Measurements from ENCODE around the gene RNF220. TPM values are rescaled to one million over a fixed set of nuclear protein-coding genes. Genes with fewer than 3 reads are reported as not detected.

RNF220 gene
- total and polyA plus RNA-seq, 10 donors = 59.0 to 126 (median 71.7) TPM

DNA sequence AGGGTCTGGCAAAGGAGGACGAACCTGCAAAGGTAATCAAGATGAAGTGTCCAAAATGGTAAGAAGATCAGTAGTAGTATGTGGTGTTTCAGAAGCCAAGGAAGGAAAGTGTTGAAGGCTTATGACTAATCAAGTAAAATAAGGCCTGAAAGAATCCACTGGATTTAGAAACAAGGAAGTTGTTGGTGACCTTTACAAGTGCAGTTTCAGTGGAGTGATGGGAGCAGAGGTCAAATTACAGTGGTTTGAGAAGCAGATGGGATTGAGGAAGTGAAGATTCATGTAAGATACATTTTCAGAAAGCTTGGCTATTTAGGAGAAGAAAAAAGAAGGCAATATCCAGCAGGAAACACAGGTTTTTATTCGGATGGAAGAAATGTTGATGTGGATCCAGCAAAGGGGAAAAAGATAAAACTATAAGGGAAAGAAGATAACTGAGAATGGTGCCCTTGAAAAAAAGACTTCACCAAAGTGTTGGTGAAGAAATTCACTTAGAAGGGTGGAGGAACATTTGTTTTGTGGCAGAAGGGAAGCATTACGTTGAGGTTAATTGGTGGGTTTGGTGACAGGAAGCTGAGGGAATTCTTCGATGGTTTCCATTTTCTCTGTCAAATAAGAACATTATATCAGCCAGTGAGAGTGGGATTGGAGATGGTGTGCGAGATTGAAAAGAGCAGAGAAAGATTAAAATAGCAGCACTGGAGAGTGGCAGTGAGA lies 271.6 kb downstream of the RNF220 start:
- Histone ChIP-seq H3K36me3 (no peaks in the 10 kb centered on the region), H3K4me1 (peaks cover 25 to 61% (median 52%) of the 10 kb centered on the region in 6 donors), H3K27ac (peak overlapping the region; percentile 50 to 98 (median 78)), H3K27me3 (replicated peaks in 1 of 7) (no peaks in the 10 kb centered on the region), H3K9me3 (no peaks in the 10 kb centered on the region), H3K4me3 (peak overlapping the region in 1 of 8 donors; percentile 4)
- DNase-seq = no peak
- intact Hi-C loops (cut with DNase I; ENCODE audit: low total_unique reads) = no loop called here
- TF ChIP-seq, protein P1, sequence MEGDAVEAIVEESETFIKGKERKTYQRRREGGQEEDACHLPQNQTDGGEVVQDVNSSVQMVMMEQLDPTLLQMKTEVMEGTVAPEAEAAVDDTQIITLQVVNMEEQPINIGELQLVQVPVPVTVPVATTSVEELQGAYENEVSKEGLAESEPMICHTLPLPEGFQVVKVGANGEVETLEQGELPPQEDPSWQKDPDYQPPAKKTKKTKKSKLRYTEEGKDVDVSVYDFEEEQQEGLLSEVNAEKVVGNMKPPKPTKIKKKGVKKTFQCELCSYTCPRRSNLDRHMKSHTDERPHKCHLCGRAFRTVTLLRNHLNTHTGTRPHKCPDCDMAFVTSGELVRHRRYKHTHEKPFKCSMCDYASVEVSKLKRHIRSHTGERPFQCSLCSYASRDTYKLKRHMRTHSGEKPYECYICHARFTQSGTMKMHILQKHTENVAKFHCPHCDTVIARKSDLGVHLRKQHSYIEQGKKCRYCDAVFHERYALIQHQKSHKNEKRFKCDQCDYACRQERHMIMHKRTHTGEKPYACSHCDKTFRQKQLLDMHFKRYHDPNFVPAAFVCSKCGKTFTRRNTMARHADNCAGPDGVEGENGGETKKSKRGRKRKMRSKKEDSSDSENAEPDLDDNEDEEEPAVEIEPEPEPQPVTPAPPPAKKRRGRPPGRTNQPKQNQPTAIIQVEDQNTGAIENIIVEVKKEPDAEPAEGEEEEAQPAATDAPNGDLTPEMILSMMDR (IDR thresholded peaks at IDR 0.05 in 8 of 11, conservative IDR thresholded peaks at IDR 0.05 in 3 of 11) = no peak
- TF ChIP-seq POLR2A (IDR thresholded peaks at IDR 0.05) = no peak
- TF ChIP-seq POLR2AphosphoS5 (IDR thresholded peaks at IDR 0.05) = no peak
- WGBS, 5 donors = 38 to 54% (median 42%) methylated on average over 5 of the region's 5 CpGs

DNA sequence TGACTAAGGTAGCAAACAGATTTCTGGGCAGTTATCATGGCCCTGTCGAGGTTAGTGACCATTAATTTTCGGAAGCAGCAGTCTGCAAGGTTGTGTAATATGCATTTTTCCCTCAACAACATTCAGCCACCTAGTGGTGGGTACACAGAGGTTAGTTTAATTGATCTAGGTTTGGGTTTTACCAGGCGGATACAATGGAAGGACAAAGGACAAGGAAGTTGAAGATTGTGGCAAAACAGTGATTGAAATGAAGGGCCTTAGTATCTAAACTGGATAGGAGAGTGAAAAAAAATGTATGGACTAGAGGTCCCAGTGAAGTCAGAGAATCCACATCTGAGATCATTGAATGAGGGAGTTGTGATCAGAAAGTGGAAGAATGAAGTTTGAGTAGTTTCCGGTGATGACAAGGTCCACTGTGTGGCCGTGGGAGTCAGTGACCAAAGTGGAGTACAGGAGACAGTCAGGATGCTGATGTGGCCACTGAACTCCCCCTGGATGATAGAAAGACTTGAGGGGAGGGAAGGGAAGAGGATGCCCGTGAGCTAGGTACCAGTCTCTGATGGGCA lies 272.2 kb downstream of the RNF220 start:
- peak overlapping the region; percentile 50 to 98 (median 78) for H3K27ac ChIP-seq
- H3K4me1 ChIP-seq = peaks cover 23 to 54% (median 46%) of the 10 kb centered on the region in 6 donors
- peak; percentile 15 for DNase-seq

DNA sequence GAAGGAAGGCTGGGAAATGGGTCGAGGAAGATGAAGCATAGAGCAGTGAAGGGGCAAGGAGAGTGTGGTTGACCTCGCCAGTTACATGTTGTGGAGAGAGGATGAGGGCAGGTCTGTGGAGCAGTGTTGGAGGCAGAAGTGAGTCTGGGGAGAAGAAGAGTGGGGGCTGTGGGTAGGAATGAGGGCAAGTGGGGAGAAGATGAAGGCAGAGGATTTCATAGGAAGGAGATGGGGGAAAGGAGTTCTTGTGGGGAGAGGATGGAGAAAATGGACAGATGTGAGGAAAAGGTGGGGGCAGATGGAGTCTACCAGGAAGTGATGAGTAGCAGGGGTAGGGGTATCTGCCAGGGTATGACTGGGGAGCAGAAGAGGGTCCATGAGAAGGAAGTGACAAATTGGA lies 273.1 kb downstream of the RNF220 start:
- intact Hi-C loops (cut with DNase I; ENCODE audit: low total_unique reads) = no loop called here
- no peak for DNase-seq
- TF ChIP-seq POLR2AphosphoS5 (IDR thresholded peaks at IDR 0.05) (no peak), POLR2A (IDR thresholded peaks at IDR 0.05) (no peak)
- TF ChIP-seq, protein P1 (IDR thresholded peaks at IDR 0.05 in 8 of 11, conservative IDR thresholded peaks at IDR 0.05 in 3 of 11) = no peak
- Histone ChIP-seq H3K4me3 (no peak overlapping the region), H3K36me3 (no peaks in the 10 kb centered on the region), H3K27me3 (replicated peaks in 1 of 7) (no peaks in the 10 kb centered on the region), H3K4me1 (peaks cover 15 to 46% (median 37%) of the 10 kb centered on the region in 6 donors), H3K27ac (peak overlapping the region in 3 of 8 donors; percentile 91 to 98 (median 93)), H3K9me3 (no peaks in the 10 kb centered on the region)
- WGBS, 5 donors = 76 to 92% (median 79%) methylated on average over 2 of the region's 2 CpGs

More for the DNA sequence above, 272.2 kb downstream of the RNF220 start:
- Histone ChIP-seq H3K27me3 (replicated peaks in 1 of 7) (no peaks in the 10 kb centered on the region), H3K4me3 (peak overlapping the region in 1 of 8 donors; percentile 4), H3K36me3 (no peaks in the 10 kb centered on the region), H3K9me3 (no peaks in the 10 kb centered on the region)
- TF ChIP-seq POLR2A (IDR thresholded peaks at IDR 0.05) = no peak
- TF ChIP-seq, protein P1 (IDR thresholded peaks at IDR 0.05 in 8 of 11, conservative IDR thresholded peaks at IDR 0.05 in 3 of 11) = peak in 8 of 11 experiments; percentile 30 to 56 (median 47)
- no peak for TF ChIP-seq POLR2AphosphoS5 (IDR thresholded peaks at IDR 0.05)
- 51 to 73% (median 59%) methylated on average over 6 of the region's 6 CpGs for WGBS, 5 donors
- intact Hi-C loops (cut with DNase I; ENCODE audit: low total_unique reads) = no loop called here

DNA sequence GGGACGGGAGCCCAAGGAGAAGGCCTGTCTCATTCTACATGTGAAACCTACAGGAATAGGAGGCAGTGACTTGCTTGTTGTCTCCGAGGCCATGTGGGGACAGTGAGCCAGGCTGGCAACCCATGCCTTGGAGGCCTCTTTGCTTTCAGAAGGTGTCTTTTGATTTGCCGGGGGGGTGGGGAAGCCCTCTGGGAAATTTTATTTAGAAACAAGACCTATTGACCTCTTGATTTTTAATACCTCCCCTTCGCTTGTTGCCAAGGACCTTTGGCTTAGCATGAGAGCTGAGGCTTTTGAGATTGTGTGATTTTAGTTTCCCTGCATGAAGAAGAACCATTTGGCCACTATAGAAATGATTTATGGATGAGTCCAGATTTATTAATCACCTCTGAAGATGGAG lies 273.6 kb downstream of the RNF220 start:
- intact Hi-C loops (cut with DNase I; ENCODE audit: low total_unique reads) = no loop called here
- Histone ChIP-seq H3K9me3 (no peaks in the 10 kb centered on the region), H3K27me3 (replicated peaks in 1 of 7) (no peaks in the 10 kb centered on the region), H3K27ac (no peak overlapping the region), H3K4me3 (no peak overlapping the region), H3K36me3 (no peaks in the 10 kb centered on the region), H3K4me1 (peaks cover 12 to 41% (median 32%) of the 10 kb centered on the region in 6 donors)
- DNase-seq = peak; percentile 17
- 82 to 90% (median 84%) methylated on average over 4 of the region's 4 CpGs for WGBS, 5 donors
- TF ChIP-seq, protein P1 (IDR thresholded peaks at IDR 0.05 in 8 of 11, conservative IDR thresholded peaks at IDR 0.05 in 3 of 11) = no peak
- TF ChIP-seq POLR2A (IDR thresholded peaks at IDR 0.05) = no peak

Data from spleen (tissue), 11 donors.